Activated CD8-positive, alpha-beta T cell treated with anti-CD3 and anti-CD28 coated beads for 36 hours (primary cell): ENCODE data around the gene ARHGAP12. TPM values are rescaled to one million over a fixed set of nuclear protein-coding genes. Genes with fewer than 3 reads are reported as not detected.

ENCODE experiments used
- ATAC-seq: fragments of 200-7000 bp; cut with Tn5 transposase; one replicate; pipeline ENCODE4 v1.10.0; 2021; ENCODE audit warnings: mild to moderate bottlenecking, moderate library complexity
- CTCF ChIA-PET: fragments of 350-600 bp; sonication (Branson Sonifier 250); formaldehyde crosslinking; loops from one replicate; lab custom pipeline; 2021; ENCODE audit warnings: antibody characterized with exemption; lab: Charles Lee
- POLR2A ChIA-PET: fragments of 350-600 bp; sonication (Branson Sonifier 250); formaldehyde crosslinking; loops from one replicate; lab custom pipeline; 2021; ENCODE audit warnings: antibody characterized with exemption; lab: Charles Lee
- DNase-seq: peaks from one replicate; pipeline ENCODE4 v3.0.0-alpha.2; 2020
- H3K27ac Mint-ChIP-seq: one replicate; pipeline ENCODE4 v1.8.0; 2021; ENCODE audit warnings: mild to moderate bottlenecking, mixed read lengths
- H3K27me3 Mint-ChIP-seq: one replicate; pipeline ENCODE4 v1.8.0; 2021; ENCODE audit warnings: mixed read lengths
- H3K36me3 Mint-ChIP-seq: one replicate; pipeline ENCODE4 v1.8.0; 2021; ENCODE audit warnings: low read depth, mixed read lengths
- H3K4me1 Mint-ChIP-seq: one replicate; pipeline ENCODE4 v1.8.0; 2021; ENCODE audit warnings: low read depth, mixed read lengths
- H3K4me3 Mint-ChIP-seq: one replicate; pipeline ENCODE4 v1.8.0; 2021; ENCODE audit warnings: mild to moderate bottlenecking, moderate library complexity, mixed read lengths
- H3K9me3 Mint-ChIP-seq: one replicate; pipeline ENCODE4 v1.8.0; 2021; ENCODE audit warnings: mixed read lengths
- CTCF ChIP-seq: fragments of 200-600 bp; IDR thresholded peaks from one replicate; pipeline ENCODE4 v1.8.0; 2022; ENCODE audit warnings: antibody characterized with exemption, mild to moderate bottlenecking
- intact Hi-C: fragments of 100-400 bp; cut with micrococcal nuclease; formaldehyde crosslinking; loops from one replicate; pipeline ENCODE4 v1.10.0; 2022
- total RNA-seq, 2 experiments: library from RNA; stranded (reverse); gene quantifications; one replicate each; pipeline ENCODE4 v1.2.3, GENCODE V29; 2021

ARHGAP12 gene
- total RNA-seq, 2 experiments from 2014 or later: 4.0 to 4.3 TPM

GRCh38 chr10:31948021-31948420 is 19.4 kb upstream of the ARHGAP12 start:
- no peak overlapping the region for H3K27ac Mint-ChIP-seq
- CTCF ChIA-PET: interaction anchor here (1.8 kb wide), 1 partner anchor 17 kb away, joined by 4 read pairs; no protein-coding TSS in a partner anchor
- POLR2A ChIA-PET: no interaction called here
- DNase-seq: no peak
- no peak overlapping the region for H3K4me3 Mint-ChIP-seq
- no peaks in the 10 kb centered on the region for H3K9me3 Mint-ChIP-seq
- intact Hi-C loops: no loop called here
- no peak for ATAC-seq
- peaks cover 7% of the 10 kb centered on the region for H3K4me1 Mint-ChIP-seq
- no peaks in the 10 kb centered on the region for H3K36me3 Mint-ChIP-seq
- TF ChIP-seq CTCF: no peak
- H3K27me3 Mint-ChIP-seq: no peaks in the 10 kb centered on the region

GRCh38 chr10:31947144-31947926 is 18.7 kb upstream of the ARHGAP12 start:
- Mint-ChIP-seq H3K9me3 (no peaks in the 10 kb centered on the region), H3K4me1 (peaks cover 7% of the 10 kb centered on the region), H3K36me3 (no peaks in the 10 kb centered on the region), H3K4me3 (no peak overlapping the region), H3K27ac (no peak overlapping the region), H3K27me3 (no peaks in the 10 kb centered on the region)
- intact Hi-C loops: no loop called here
- ATAC-seq (no peak), DNase-seq (no peak)
- CTCF ChIA-PET: interaction anchor here (0.7 to 1.8 kb wide), 3 partner anchors 16 to 85 kb away, joined by 3 to 4 read pairs (median 3); no protein-coding TSS in a partner anchor
- POLR2A ChIA-PET: no interaction called here
- no peak for TF ChIP-seq CTCF

GRCh38 chr10:31945392-31945791 is 16.8 kb upstream of the ARHGAP12 start:
- ChIA-PET CTCF (no interaction called here), POLR2A (no interaction called here)
- no peak for TF ChIP-seq CTCF
- Mint-ChIP-seq H3K9me3 (no peaks in the 10 kb centered on the region), H3K4me3 (no peak overlapping the region), H3K27ac (no peak overlapping the region), H3K27me3 (no peaks in the 10 kb centered on the region), H3K4me1 (peaks cover 13% of the 10 kb centered on the region), H3K36me3 (no peaks in the 10 kb centered on the region)
- ATAC-seq (no peak), DNase-seq (no peak)
- intact Hi-C loops: no loop called here

GRCh38 chr10:31944071-31944433 is 15.4 kb upstream of the ARHGAP12 start:
- no peaks in the 10 kb centered on the region for H3K36me3 Mint-ChIP-seq
- DNase-seq (no peak), ATAC-seq (no peak)
- ChIA-PET POLR2A (no interaction called here), CTCF (no interaction called here)
- TF ChIP-seq CTCF: no peak
- no peak overlapping the region for H3K4me3 Mint-ChIP-seq
- peaks cover 13% of the 10 kb centered on the region for H3K4me1 Mint-ChIP-seq
- H3K27ac Mint-ChIP-seq: no peak overlapping the region
- H3K9me3 Mint-ChIP-seq: no peaks in the 10 kb centered on the region
- intact Hi-C loops: no loop called here
- no peaks in the 10 kb centered on the region for H3K27me3 Mint-ChIP-seq

GRCh38 chr10:31942892-31943291 is 14.3 kb upstream of the ARHGAP12 start:
- ChIA-PET POLR2A (interaction anchor here (0.6 kb wide), 1 partner anchor 1312 kb away, joined by 3 read pairs; no protein-coding TSS in a partner anchor), CTCF (no interaction called here)
- Mint-ChIP-seq H3K27me3 (no peaks in the 10 kb centered on the region), H3K9me3 (no peaks in the 10 kb centered on the region), H3K4me1 (peaks cover 13% of the 10 kb centered on the region), H3K4me3 (no peak overlapping the region), H3K36me3 (no peaks in the 10 kb centered on the region), H3K27ac (no peak overlapping the region)
- no peak for TF ChIP-seq CTCF
- DNase-seq (no peak), ATAC-seq (no peak)
- intact Hi-C loops: no loop called here
